GM03348 (cell line): ENCODE results near the gene LRRC19.
A peak's percentile ranks its signal among the peaks of the same experiment; 100 is the strongest.

Experiments
- DNase-seq: peaks from one replicate; pipeline ENCODE4 v3.0.0; 2012; ENCODE audit warnings: low spot score

Gene LRRC19

GRCh38 chr9:27005491-27005890 lies at the start of gene LRRC19:
TSS of gene LRRC19 (minus strand) at chr9:27005672. CDS start at chr9:26999694, 5,978 bp downstream.
- DNase-seq = no peak

- DNase-seq = no peak
Measured at GRCh38 chr9:27054841-27055240, 49.4 kb upstream of the LRRC19 start.

DNA sequence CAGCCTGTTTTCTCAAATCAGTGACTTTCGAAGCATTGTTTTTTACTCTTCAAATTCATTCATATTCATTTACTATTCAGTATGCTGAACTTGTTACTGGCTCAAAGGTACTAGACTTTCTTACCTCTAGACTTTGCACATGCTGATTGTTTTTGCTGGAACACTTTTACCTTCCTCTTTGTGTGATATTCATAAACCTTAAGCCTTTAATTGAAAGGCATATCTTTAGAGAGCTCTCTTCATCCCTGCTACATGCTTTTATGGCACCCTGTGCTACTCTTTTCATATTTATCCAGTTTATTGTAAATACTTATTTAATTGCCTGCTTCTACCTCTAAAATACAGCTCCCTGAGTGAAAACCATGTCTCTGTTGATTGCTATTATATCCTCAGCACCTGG lies 48.7 kb upstream of the LRRC19 start:
- DNase-seq = no peak

GRCh38 chr9:27053369-27054022 lies 48.0 kb upstream of the LRRC19 start:
- no peak for DNase-seq

- no peak for DNase-seq
Measured at GRCh38 chr9:27047136-27047535, 41.7 kb upstream of the LRRC19 start.

GRCh38 chr9:27043176-27043575 lies 37.7 kb upstream of the LRRC19 start:
- no peak for DNase-seq

- no peak for DNase-seq
Measured at GRCh38 chr9:27042476-27042875, 37.0 kb upstream of the LRRC19 start.

GRCh38 chr9:27041746-27042145 lies 36.3 kb upstream of the LRRC19 start:
- DNase-seq = no peak

GRCh38 chr9:27037499-27037898 lies 32.0 kb upstream of the LRRC19 start:
- no peak for DNase-seq

- peak; percentile 66 for DNase-seq
Measured at GRCh38 chr9:27033815-27034403, 28.4 kb upstream of the LRRC19 start.

GRCh38 chr9:27029186-27029585 lies 23.7 kb upstream of the LRRC19 start:
- DNase-seq = no peak

DNA sequence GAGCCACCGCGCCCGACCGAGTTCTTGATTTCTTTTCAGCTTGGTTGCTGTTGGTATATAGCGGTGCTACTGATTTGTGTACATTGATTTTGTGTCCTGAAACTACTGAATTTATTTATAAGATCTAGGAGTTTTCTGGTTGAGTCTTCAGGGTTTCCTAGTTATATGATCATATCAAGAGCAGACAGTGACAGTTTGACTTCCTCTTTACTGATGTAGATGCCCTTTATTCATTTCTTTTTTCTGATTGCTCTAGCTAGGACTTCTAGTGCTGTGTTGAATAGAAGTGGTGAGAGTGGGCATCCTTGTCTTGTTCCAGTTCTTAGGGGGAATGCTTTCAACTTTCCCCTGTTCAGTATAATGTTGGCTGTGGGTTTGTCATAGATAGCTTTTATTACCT lies 17.4 kb upstream of the LRRC19 start:
- no peak for DNase-seq

DNA sequence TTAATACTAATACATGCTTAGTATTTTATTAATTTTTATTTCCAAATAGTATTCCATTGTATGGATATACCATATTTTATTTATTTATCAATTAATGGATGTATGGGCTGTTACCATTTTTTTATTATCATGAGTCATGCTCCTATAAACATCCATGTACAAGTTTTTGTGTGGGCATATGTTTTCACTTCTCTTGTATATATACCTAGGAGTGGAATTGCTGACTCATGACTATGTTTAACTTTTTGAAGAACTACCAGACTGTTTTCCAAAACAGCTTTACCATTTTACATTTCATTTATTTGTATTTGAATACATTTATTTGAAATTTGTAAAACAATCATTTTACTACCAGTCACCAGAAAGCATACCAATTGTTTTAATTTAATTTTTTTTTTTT lies 14.1 kb upstream of the LRRC19 start:
- no peak for DNase-seq

- DNase-seq = no peak
Measured at GRCh38 chr9:27003426-27004077, 1.9 kb downstream of the LRRC19 start.

- no peak for DNase-seq
Measured at GRCh38 chr9:26995810-26996209, 9.7 kb downstream of the LRRC19 start.

- DNase-seq = no peak
Measured at GRCh38 chr9:26983340-26983739, 22.1 kb downstream of the LRRC19 start.

- DNase-seq = peak; percentile 10
Measured at GRCh38 chr9:26975728-26976707, 29.5 kb downstream of the LRRC19 start.

- no peak for DNase-seq
Measured at GRCh38 chr9:26974927-26975326, 30.5 kb downstream of the LRRC19 start.

DNA sequence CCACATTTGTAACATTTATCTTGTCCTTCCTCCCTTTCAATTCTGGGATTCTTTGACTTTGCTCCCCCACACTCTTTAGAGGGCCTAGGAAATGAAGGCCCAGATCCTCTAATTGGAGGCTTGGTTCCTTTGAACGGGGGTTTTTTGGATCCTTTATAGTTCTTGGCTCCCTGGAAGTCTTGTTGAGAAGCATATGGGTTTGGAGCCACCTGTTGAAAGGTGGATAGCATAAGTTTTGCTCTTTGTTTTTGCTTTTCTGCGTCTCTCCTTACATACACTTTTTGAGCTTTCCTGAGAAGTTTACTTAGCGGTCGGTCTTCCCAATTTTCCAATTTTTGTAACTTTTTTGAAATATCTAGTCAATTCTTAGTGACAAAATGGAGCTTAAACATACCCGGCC lies 31.5 kb downstream of the LRRC19 start:
- DNase-seq = no peak

- DNase-seq = no peak
Measured at GRCh38 chr9:26971721-26972120, 33.8 kb downstream of the LRRC19 start.

DNA sequence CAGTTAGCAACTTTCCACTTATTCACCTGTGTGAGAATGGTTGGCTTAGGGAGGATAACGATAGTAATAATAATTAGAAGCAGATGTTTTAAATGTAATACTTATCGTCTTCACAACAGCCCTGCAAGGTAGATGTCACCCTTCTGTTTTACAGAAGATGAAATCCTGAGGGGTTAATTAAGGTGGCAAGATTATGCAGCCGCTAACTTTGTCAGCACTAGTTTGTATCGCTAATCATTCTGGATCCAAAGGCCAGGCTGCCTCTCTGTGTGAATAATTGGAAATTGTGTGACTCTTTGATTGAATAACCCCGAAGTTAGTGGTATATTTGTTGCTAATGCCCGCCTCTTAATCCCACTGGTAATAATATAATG lies 48.6 kb downstream of the LRRC19 start:
- DNase-seq = no peak
